Measurements from ENCODE around the gene IRAK2.
"Not testable (repeated sequence)": the region's sequence is repeated elsewhere in the genome, so short reads cannot be mapped to it uniquely, and the experiment has no call there.

Gene IRAK2

GRCh38 chr3:10272476-10272875, 107.8 kb downstream of the IRAK2 start:
- DNase-seq; H3K27ac ChIP-seq (ENCODE audit: insufficient read depth in 1 of 2, low read depth in 1 of 2, low read length in 2 of 2, poor library complexity in 1 of 2, severe bottlenecking in 2 of 2); H3K4me3 ChIP-seq (ENCODE audit: control insufficient read depth in 1 of 7, extremely low read depth in 1 of 7, insufficient read depth in 4 of 7, low read depth in 2 of 7, low read length in 6 of 7); H3K27me3 ChIP-seq (replicated peaks in 2 of 5; ENCODE audit: control insufficient read depth in 4 of 5, insufficient read depth in 5 of 5, low read length in 4 of 5); H3K9me3 ChIP-seq (ENCODE audit: control extremely low read depth in 1 of 5, control insufficient read depth in 4 of 5, insufficient read depth in 2 of 5, low read depth in 1 of 5, low read length in 4 of 5): not testable (repeated sequence)
- Histone ChIP-seq H3K4me1 (ENCODE audit: control extremely low read depth in 1 of 4, control insufficient read depth in 4 of 4, insufficient read depth in 4 of 4, low read length in 3 of 4) (peaks cover 13 to 28% (median 21%) of the 10 kb centered on the region in 4 experiments), H3K36me3 (ENCODE audit: control insufficient read depth in 4 of 4, insufficient read depth in 4 of 4, low read length in 3 of 4) (peaks cover 11 to 62% (median 42%) of the 10 kb centered on the region in 4 experiments)
- ChIA-PET CTCF (interaction anchor here (0.6 to 3.6 kb wide), 6 partner anchors 9 to 340 kb away, joined by 3 to 27 read pairs (median 4); no protein-coding TSS in a partner anchor), POLR2A (interaction anchor here (0.6 to 0.7 kb wide), 2 partner anchors 9 to 18 kb away, joined by 3 to 4 read pairs; no protein-coding TSS in a partner anchor)
- WGBS (ENCODE audit: insufficient coverage): 87% methylated on average over 6 of the region's 11 CpGs

GRCh38 chr3:10272977-10273376, 108.3 kb downstream of the IRAK2 start:
- peaks cover 11 to 62% (median 45%) of the 10 kb centered on the region in 4 experiments for H3K36me3 ChIP-seq (ENCODE audit: control insufficient read depth in 4 of 4, insufficient read depth in 4 of 4, low read length in 3 of 4)
- H3K9me3 ChIP-seq (ENCODE audit: control extremely low read depth in 1 of 5, control insufficient read depth in 4 of 5, insufficient read depth in 2 of 5, low read depth in 1 of 5, low read length in 4 of 5): no peaks in the 10 kb centered on the region
- H3K27me3 ChIP-seq (replicated peaks in 2 of 5; ENCODE audit: control insufficient read depth in 4 of 5, insufficient read depth in 5 of 5, low read length in 4 of 5): no peaks in the 10 kb centered on the region
- peaks cover 13 to 25% (median 20%) of the 10 kb centered on the region in 4 experiments for H3K4me1 ChIP-seq (ENCODE audit: control extremely low read depth in 1 of 4, control insufficient read depth in 4 of 4, insufficient read depth in 4 of 4, low read length in 3 of 4)
- ChIA-PET POLR2A (no interaction called here), CTCF (interaction anchor here (3.0 to 3.6 kb wide), 2 partner anchors 10 to 11 kb away, joined by 12 to 27 read pairs; no protein-coding TSS in a partner anchor)
- DNase-seq: no peak
- 96% methylated on average over 2 of the region's 2 CpGs for WGBS (ENCODE audit: insufficient coverage)
- H3K4me3 ChIP-seq (ENCODE audit: control insufficient read depth in 1 of 7, extremely low read depth in 1 of 7, insufficient read depth in 4 of 7, low read depth in 2 of 7, low read length in 6 of 7): no peak overlapping the region
- peak overlapping the region in 1 of 2 experiments; percentile 57 for H3K27ac ChIP-seq (ENCODE audit: insufficient read depth in 1 of 2, low read depth in 1 of 2, low read length in 2 of 2, poor library complexity in 1 of 2, severe bottlenecking in 2 of 2)

GRCh38 chr3:10273702-10274305, 109.1 kb downstream of the IRAK2 start:
- ChIA-PET POLR2A (interaction anchor here (1.5 kb wide), 1 partner anchor 10 kb away, joined by 6 read pairs; no protein-coding TSS in a partner anchor), CTCF (interaction anchor here (1.0 to 3.6 kb wide), 4 partner anchors 10 to 20 kb away, joined by 3 to 27 read pairs (median 10); no protein-coding TSS in a partner anchor)
- 0% methylated on average over 1 of the region's 1 CpG for WGBS (ENCODE audit: insufficient coverage)
- H3K27ac ChIP-seq (ENCODE audit: insufficient read depth in 1 of 2, low read depth in 1 of 2, low read length in 2 of 2, poor library complexity in 1 of 2, severe bottlenecking in 2 of 2): peak overlapping the region; percentile 2 to 57
- peaks cover 13 to 21% (median 19%) of the 10 kb centered on the region in 4 experiments for H3K4me1 ChIP-seq (ENCODE audit: control extremely low read depth in 1 of 4, control insufficient read depth in 4 of 4, insufficient read depth in 4 of 4, low read length in 3 of 4)
- H3K4me3 ChIP-seq (ENCODE audit: control insufficient read depth in 1 of 7, extremely low read depth in 1 of 7, insufficient read depth in 4 of 7, low read depth in 2 of 7, low read length in 6 of 7): peak overlapping the region in 3 of 7 experiments; percentile 7 to 15 (median 14)
- peak in 2 of 3 donors; percentile 47 to 53 for DNase-seq
- no peaks in the 10 kb centered on the region for H3K9me3 ChIP-seq (ENCODE audit: control extremely low read depth in 1 of 5, control insufficient read depth in 4 of 5, insufficient read depth in 2 of 5, low read depth in 1 of 5, low read length in 4 of 5)
- peaks cover 18 to 65% (median 51%) of the 10 kb centered on the region in 4 experiments for H3K36me3 ChIP-seq (ENCODE audit: control insufficient read depth in 4 of 4, insufficient read depth in 4 of 4, low read length in 3 of 4)
- H3K27me3 ChIP-seq (replicated peaks in 2 of 5; ENCODE audit: control insufficient read depth in 4 of 5, insufficient read depth in 5 of 5, low read length in 4 of 5): no peaks in the 10 kb centered on the region

- POLR2A ChIA-PET: interaction anchor here (1.5 kb wide), 1 partner anchor 9 kb away, joined by 6 read pairs; no protein-coding TSS in a partner anchor
- Histone ChIP-seq H3K36me3 (ENCODE audit: control insufficient read depth in 4 of 4, insufficient read depth in 4 of 4, low read length in 3 of 4) (peaks cover 17 to 64% (median 48%) of the 10 kb centered on the region in 4 experiments), H3K4me1 (ENCODE audit: control extremely low read depth in 1 of 4, control insufficient read depth in 4 of 4, insufficient read depth in 4 of 4, low read length in 3 of 4) (peaks cover 13 to 21% (median 19%) of the 10 kb centered on the region in 4 experiments), H3K27ac (ENCODE audit: insufficient read depth in 1 of 2, low read depth in 1 of 2, low read length in 2 of 2, poor library complexity in 1 of 2, severe bottlenecking in 2 of 2) (no peak overlapping the region), H3K4me3 (ENCODE audit: control insufficient read depth in 1 of 7, extremely low read depth in 1 of 7, insufficient read depth in 4 of 7, low read depth in 2 of 7, low read length in 6 of 7) (peak overlapping the region in 1 of 7 experiments; percentile 15), H3K27me3 (replicated peaks in 2 of 5; ENCODE audit: control insufficient read depth in 4 of 5, insufficient read depth in 5 of 5, low read length in 4 of 5) (no peaks in the 10 kb centered on the region), H3K9me3 (ENCODE audit: control extremely low read depth in 1 of 5, control insufficient read depth in 4 of 5, insufficient read depth in 2 of 5, low read depth in 1 of 5, low read length in 4 of 5) (no peaks in the 10 kb centered on the region)
- no CpG with 5 or more reads among the region's 1 CpG for WGBS (ENCODE audit: insufficient coverage)
- DNase-seq: no peak
- CTCF ChIA-PET: interaction anchor here (1.0 to 3.6 kb wide), 4 partner anchors 10 to 20 kb away, joined by 3 to 27 read pairs (median 10); no protein-coding TSS in a partner anchor
These were observed 109.9 kb downstream of the IRAK2 start for GRCh38 chr3:10274601-10275000.

GRCh38 chr3:10277115-10277625, 112.5 kb downstream of the IRAK2 start:
- Histone ChIP-seq H3K36me3 (ENCODE audit: control insufficient read depth in 4 of 4, insufficient read depth in 4 of 4, low read length in 3 of 4) (peaks cover 15 to 60% (median 39%) of the 10 kb centered on the region in 4 experiments), H3K9me3 (ENCODE audit: control extremely low read depth in 1 of 5, control insufficient read depth in 4 of 5, insufficient read depth in 2 of 5, low read depth in 1 of 5, low read length in 4 of 5) (no peaks in the 10 kb centered on the region), H3K27me3 (replicated peaks in 2 of 5; ENCODE audit: control insufficient read depth in 4 of 5, insufficient read depth in 5 of 5, low read length in 4 of 5) (no peaks in the 10 kb centered on the region), H3K4me3 (ENCODE audit: control insufficient read depth in 1 of 7, extremely low read depth in 1 of 7, insufficient read depth in 4 of 7, low read depth in 2 of 7, low read length in 6 of 7) (no peak overlapping the region), H3K27ac (ENCODE audit: insufficient read depth in 1 of 2, low read depth in 1 of 2, low read length in 2 of 2, poor library complexity in 1 of 2, severe bottlenecking in 2 of 2) (no peak overlapping the region), H3K4me1 (ENCODE audit: control extremely low read depth in 1 of 4, control insufficient read depth in 4 of 4, insufficient read depth in 4 of 4, low read length in 3 of 4) (peaks cover 13 to 21% (median 19%) of the 10 kb centered on the region in 4 experiments)
- CTCF ChIA-PET: interaction anchor here (0.6 kb wide), 1 partner anchor 41 kb away, joined by 3 read pairs; no protein-coding TSS in a partner anchor
- POLR2A ChIA-PET: no interaction called here
- WGBS (ENCODE audit: insufficient coverage): 97% methylated on average over 3 of the region's 3 CpGs
- no peak for DNase-seq

- H3K27ac ChIP-seq (ENCODE audit: insufficient read depth in 1 of 2, low read depth in 1 of 2, low read length in 2 of 2, poor library complexity in 1 of 2, severe bottlenecking in 2 of 2): no peak overlapping the region
- no peak for DNase-seq
- POLR2A ChIA-PET: no interaction called here
- peaks cover 9 to 16% (median 12%) of the 10 kb centered on the region in 4 experiments for H3K4me1 ChIP-seq (ENCODE audit: control extremely low read depth in 1 of 4, control insufficient read depth in 4 of 4, insufficient read depth in 4 of 4, low read length in 3 of 4)
- H3K27me3 ChIP-seq (replicated peaks in 2 of 5; ENCODE audit: control insufficient read depth in 4 of 5, insufficient read depth in 5 of 5, low read length in 4 of 5): no peaks in the 10 kb centered on the region
- 100% methylated on average over 1 of the region's 1 CpG for WGBS (ENCODE audit: insufficient coverage)
- peaks cover 18 to 66% (median 42%) of the 10 kb centered on the region in 4 experiments for H3K36me3 ChIP-seq (ENCODE audit: control insufficient read depth in 4 of 4, insufficient read depth in 4 of 4, low read length in 3 of 4)
- no peaks in the 10 kb centered on the region for H3K9me3 ChIP-seq (ENCODE audit: control extremely low read depth in 1 of 5, control insufficient read depth in 4 of 5, insufficient read depth in 2 of 5, low read depth in 1 of 5, low read length in 4 of 5)
- CTCF ChIA-PET: no interaction called here
- no peak overlapping the region for H3K4me3 ChIP-seq (ENCODE audit: control insufficient read depth in 1 of 7, extremely low read depth in 1 of 7, insufficient read depth in 4 of 7, low read depth in 2 of 7, low read length in 6 of 7)
These were observed 113.8 kb downstream of the IRAK2 start for GRCh38 chr3:10278501-10278900.

Data from common myeloid progenitor, CD34-positive (primary cell).